ENCODE data around the gene JMJD8. TPM values are rescaled to one million over a fixed set of nuclear protein-coding genes. Genes with fewer than 3 reads are reported as not detected.

JMJD8 gene
- total RNA-seq, 1 donor from 2014 or later: 57.6 TPM

DNA sequence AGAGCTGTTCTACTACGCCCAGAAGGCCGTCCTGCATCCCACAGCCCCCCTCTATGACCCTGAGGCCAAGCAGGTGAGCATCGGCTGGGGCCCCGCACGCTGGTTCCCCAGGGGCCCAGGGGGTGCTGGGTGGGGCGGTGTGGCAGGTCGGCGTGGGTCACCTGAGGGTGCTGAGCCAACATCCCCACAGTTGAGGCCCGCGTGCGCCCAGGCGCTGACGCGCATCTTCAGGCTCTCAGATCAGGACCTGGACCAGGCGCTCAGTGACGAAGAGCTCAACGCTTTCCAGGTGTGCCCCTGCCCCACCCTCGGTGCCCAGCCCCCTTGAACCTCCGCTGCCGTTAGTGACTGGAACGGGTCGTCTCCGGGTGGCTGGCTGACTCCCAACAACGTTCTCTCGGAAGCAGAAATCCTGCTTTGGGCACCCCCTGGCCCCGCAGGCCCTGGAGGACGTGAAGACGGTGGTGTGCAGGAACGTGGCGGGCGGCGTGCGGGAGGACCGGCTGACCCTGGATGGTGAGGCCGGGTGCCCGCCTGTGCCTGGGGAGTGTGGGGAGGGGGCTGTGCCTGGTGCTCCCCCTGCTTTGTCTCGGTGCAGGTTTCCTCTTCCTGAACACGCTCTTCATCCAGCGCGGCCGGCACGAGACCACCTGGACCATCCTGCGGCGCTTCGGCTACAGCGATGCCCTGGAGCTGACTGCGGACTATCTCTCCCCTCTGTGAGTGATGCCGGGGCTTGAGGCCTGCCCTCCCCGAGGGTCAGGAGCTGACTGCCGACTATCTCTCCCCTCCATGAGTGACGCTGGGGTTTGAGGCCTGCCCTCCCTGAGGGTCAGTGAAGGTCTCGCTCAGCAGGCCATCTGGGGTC lies 13.4 kb downstream of the JMJD8 start:
- peaks cover 12% of the 10 kb centered on the region for H3K4me1 Mint-ChIP-seq (ENCODE audit: unreplicated experiment)
- no peak for DNase-seq (ENCODE audit: extremely low spot score, unreplicated experiment)
- no peaks in the 10 kb centered on the region for H3K27me3 Mint-ChIP-seq (ENCODE audit: unreplicated experiment)
- TF ChIP-seq, protein P1, sequence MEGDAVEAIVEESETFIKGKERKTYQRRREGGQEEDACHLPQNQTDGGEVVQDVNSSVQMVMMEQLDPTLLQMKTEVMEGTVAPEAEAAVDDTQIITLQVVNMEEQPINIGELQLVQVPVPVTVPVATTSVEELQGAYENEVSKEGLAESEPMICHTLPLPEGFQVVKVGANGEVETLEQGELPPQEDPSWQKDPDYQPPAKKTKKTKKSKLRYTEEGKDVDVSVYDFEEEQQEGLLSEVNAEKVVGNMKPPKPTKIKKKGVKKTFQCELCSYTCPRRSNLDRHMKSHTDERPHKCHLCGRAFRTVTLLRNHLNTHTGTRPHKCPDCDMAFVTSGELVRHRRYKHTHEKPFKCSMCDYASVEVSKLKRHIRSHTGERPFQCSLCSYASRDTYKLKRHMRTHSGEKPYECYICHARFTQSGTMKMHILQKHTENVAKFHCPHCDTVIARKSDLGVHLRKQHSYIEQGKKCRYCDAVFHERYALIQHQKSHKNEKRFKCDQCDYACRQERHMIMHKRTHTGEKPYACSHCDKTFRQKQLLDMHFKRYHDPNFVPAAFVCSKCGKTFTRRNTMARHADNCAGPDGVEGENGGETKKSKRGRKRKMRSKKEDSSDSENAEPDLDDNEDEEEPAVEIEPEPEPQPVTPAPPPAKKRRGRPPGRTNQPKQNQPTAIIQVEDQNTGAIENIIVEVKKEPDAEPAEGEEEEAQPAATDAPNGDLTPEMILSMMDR (IDR thresholded peaks at IDR 0.05): no peak
- no peak overlapping the region for H3K27ac Mint-ChIP-seq (ENCODE audit: unreplicated experiment)
- peaks cover 5% of the 10 kb centered on the region for H3K36me3 Mint-ChIP-seq (ENCODE audit: unreplicated experiment)
- no peaks in the 10 kb centered on the region for H3K9me3 Mint-ChIP-seq (ENCODE audit: unreplicated experiment)
- H3K4me3 Mint-ChIP-seq (ENCODE audit: unreplicated experiment): no peak overlapping the region

DNA sequence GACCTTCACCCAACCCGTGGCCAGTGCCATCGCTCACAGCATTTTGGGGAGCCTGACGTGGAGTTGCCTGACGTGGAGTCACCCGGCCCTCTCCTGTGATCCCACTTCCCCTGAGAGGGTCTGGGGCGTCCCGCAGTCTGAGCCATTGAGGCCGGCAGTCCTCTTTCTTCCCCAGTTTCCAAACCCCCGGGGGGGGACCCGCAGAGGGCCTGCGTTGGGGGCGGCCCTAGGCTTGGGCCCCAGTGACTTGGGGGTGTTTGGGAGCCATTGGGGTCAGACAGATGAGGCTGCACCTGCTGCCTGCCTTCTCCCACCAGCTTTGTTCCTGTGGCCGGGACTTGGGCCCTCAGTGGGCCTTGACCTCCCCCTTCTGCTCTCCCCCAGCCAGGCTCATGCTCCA lies 14.5 kb downstream of the JMJD8 start:
- Mint-ChIP-seq H3K9me3 (ENCODE audit: unreplicated experiment) (no peaks in the 10 kb centered on the region), H3K4me1 (ENCODE audit: unreplicated experiment) (peaks cover 6% of the 10 kb centered on the region), H3K4me3 (ENCODE audit: unreplicated experiment) (peak overlapping the region; percentile 76), H3K27me3 (ENCODE audit: unreplicated experiment) (no peaks in the 10 kb centered on the region), H3K36me3 (ENCODE audit: unreplicated experiment) (peaks cover 5% of the 10 kb centered on the region), H3K27ac (ENCODE audit: unreplicated experiment) (no peak overlapping the region)
- TF ChIP-seq, protein P1 (IDR thresholded peaks at IDR 0.05): no peak
- no peak for DNase-seq (ENCODE audit: extremely low spot score, unreplicated experiment)

DNA sequence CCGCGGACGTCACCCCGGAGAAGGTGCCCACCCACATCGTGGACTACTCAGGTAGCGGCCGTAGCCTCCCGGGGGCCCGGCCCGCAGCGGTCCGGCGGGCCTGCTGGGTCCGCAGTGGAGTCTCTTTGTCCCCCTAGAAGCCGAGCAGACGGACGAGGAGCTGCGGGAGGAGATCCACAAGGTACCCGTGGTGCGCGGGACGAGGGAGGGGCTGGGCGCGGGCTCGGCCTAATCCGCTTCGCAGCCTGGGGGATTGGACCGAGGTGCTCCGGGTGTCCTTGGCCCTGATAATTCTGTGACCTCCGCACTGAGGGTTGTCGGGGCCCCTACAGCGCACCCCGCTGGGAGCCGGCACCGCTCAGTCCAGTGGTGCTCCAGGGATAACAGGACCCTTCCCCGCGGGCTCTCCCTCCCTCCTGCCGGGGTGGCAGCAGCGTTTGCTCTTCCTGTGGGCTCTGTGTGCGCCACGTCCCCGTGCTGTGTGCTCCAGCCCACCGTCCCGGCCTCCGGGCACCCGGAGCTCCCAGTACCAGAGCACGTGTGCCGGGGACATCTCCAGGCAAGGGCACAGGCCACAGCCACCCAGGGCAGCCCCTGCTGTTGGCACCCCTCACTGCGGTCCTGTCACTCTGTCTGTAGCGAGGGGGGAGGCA lies 15.5 kb downstream of the JMJD8 start:
- Mint-ChIP-seq H3K27me3 (ENCODE audit: unreplicated experiment) (no peaks in the 10 kb centered on the region), H3K36me3 (ENCODE audit: unreplicated experiment) (peaks cover 5% of the 10 kb centered on the region), H3K4me3 (ENCODE audit: unreplicated experiment) (peak overlapping the region; percentile 76), H3K9me3 (ENCODE audit: unreplicated experiment) (no peaks in the 10 kb centered on the region), H3K27ac (ENCODE audit: unreplicated experiment) (no peak overlapping the region), H3K4me1 (ENCODE audit: unreplicated experiment) (peaks cover 5% of the 10 kb centered on the region)
- DNase-seq (ENCODE audit: extremely low spot score, unreplicated experiment): no peak
- TF ChIP-seq, protein P1 (IDR thresholded peaks at IDR 0.05): no peak

DNA sequence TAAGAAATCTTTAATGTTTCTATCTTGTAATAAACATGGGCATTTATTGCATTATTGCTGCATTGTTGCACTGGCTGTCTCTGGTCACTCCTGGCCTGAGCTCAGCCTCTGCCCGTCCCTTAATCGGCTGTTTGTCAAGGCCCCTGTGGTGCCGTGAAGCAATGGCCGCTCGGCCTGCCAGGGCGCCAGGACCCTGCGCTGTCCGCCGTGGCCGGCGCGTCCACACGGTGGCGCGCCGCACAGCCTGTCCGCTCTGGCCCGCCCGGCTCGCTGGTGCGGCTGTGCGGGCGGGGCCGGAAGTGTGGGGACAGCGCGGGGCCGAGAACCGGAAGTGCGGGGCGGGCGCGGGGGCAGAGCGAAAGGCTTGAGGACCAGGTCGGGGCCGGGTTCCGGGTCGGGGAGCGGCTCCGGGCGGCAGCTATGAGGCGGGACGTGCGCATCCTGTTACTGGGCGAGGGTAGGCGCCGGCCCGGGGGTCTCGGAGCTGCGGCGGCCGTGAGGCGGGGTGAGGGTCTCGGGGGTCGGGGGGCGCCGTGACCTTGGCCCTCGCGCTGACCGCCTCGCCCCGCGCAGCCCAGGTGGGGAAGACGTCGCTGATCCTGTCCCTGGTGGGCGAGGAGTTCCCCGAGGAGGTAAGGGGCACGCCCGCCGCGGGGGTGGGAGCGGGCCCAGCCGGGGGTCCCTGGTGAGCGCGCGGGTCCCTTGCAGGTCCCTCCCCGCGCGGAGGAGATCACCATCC lies 16.2 kb downstream of the JMJD8 start, which contains the start of gene RHOT2:
Gene RHOT2 (plus strand): TSS at position 353 of the 739 bp plus-strand sequence. CDS start 68 bp downstream, at position 421.
- peak within 1 kb of the TSS; percentile 76 for H3K4me3 Mint-ChIP-seq (ENCODE audit: unreplicated experiment)
- no peaks in the 10 kb centered on the region for H3K9me3 Mint-ChIP-seq (ENCODE audit: unreplicated experiment)
- H3K27me3 Mint-ChIP-seq (ENCODE audit: unreplicated experiment): no peaks in the 10 kb centered on the region
- peaks cover 4% of the 10 kb centered on the region for H3K36me3 Mint-ChIP-seq (ENCODE audit: unreplicated experiment)
- H3K4me1 Mint-ChIP-seq (ENCODE audit: unreplicated experiment): peaks cover 5% of the 10 kb centered on the region
- DNase-seq (ENCODE audit: extremely low spot score, unreplicated experiment): peak; percentile 98
- H3K27ac Mint-ChIP-seq (ENCODE audit: unreplicated experiment): peak within 1 kb of the TSS; percentile 89
- TF ChIP-seq, protein P1 (IDR thresholded peaks at IDR 0.05): peak; percentile 94

Data from osteocyte (in vitro differentiated cells).